Measurements from ENCODE around the gene ANKRD63. TPM values are rescaled to one million over a fixed set of nuclear protein-coding genes. Genes with fewer than 3 reads are reported as not detected.

ANKRD63 gene
- total RNA-seq, 1 experiment from 2014 or later: 0.72 TPM

GRCh38 chr15:40238532-40239403, 44.1 kb downstream of the ANKRD63 start, which contains the start of gene PAK6:
Gene PAK6, plus strand, starts transcription at chr15:40239063. Its CDS starts 25,723 bp downstream, at chr15:40264786.
- in situ Hi-C loops (cut with HindIII; ENCODE audit: low pct_unique_long_range_greater_than_20kb, low sequenced_read_pairs) (no loop called here), intact Hi-C loops (cut with micrococcal nuclease; ENCODE audit: unreplicated experiment) (no loop called here)
- TF ChIP-seq REST (IDR thresholded peaks at IDR 0.05; ENCODE audit: insufficient read depth in 1 of 2, low read depth in 2 of 2, low read length in 1 of 2) (no peak), TCF7L2 (IDR thresholded peaks at IDR 0.05; ENCODE audit: low read depth, low read length) (no peak), CTCF (IDR thresholded peaks at IDR 0.05) (no peak), SIN3A (IDR thresholded peaks at IDR 0.05; ENCODE audit: borderline replicate concordance, insufficient read depth, low read depth, low read length) (no peak), POLR2AphosphoS5 (IDR thresholded peaks at IDR 0.05; ENCODE audit: low read depth, low read length) (no peak)
- Histone ChIP-seq H3K27me3 (ENCODE audit: control insufficient read depth, insufficient read depth, low read length) (no peaks in the 10 kb centered on the region), H3K36me3 (ENCODE audit: control insufficient read depth, insufficient read depth, low read length) (no peaks in the 10 kb centered on the region), H3K4me1 (ENCODE audit: control insufficient read depth, insufficient read depth, low read length) (peaks cover 16% of the 10 kb centered on the region), H3K27ac (ENCODE audit: low read length) (peak within 1 kb of the TSS; percentile 44), H3K9me3 (ENCODE audit: control insufficient read depth, insufficient read depth, low read depth, low read length) (no peaks in the 10 kb centered on the region), H3K4me3 (ENCODE audit: low read depth in 2 of 2, low read length in 2 of 2) (peak within 1 kb of the TSS; percentile 38 to 45)
- ATAC-seq: peak; percentile 81
- no TSS peak for BruUV-seq (replicated peaks)
- no peak for DNase-seq (ENCODE audit: low read depth, low spot score)
- CTCF ChIA-PET: interaction anchor here (0.7 to 1.9 kb wide), 5 partner anchors 21 to 132 kb away, joined by 3 to 9 read pairs (median 3); no protein-coding TSS in a partner anchor
- POLR2A ChIA-PET: interaction anchor here (0.6 kb wide), 2 partner anchors 160 to 251 kb away, joined by 3 read pairs; no protein-coding TSS in a partner anchor

- ChIA-PET CTCF (no interaction called here), POLR2A (no interaction called here)
- DNase-seq (ENCODE audit: low read depth, low spot score) (no peak), ATAC-seq (no peak)
- H3K27ac ChIP-seq (ENCODE audit: low read length): no peak overlapping the region
- no peaks in the 10 kb centered on the region for H3K27me3 ChIP-seq (ENCODE audit: control insufficient read depth, insufficient read depth, low read length)
- TF ChIP-seq REST (IDR thresholded peaks at IDR 0.05; ENCODE audit: insufficient read depth in 1 of 2, low read depth in 2 of 2, low read length in 1 of 2) (no peak), TCF7L2 (IDR thresholded peaks at IDR 0.05; ENCODE audit: low read depth, low read length) (no peak), POLR2AphosphoS5 (IDR thresholded peaks at IDR 0.05; ENCODE audit: low read depth, low read length) (no peak), CTCF (IDR thresholded peaks at IDR 0.05) (no peak), SIN3A (IDR thresholded peaks at IDR 0.05; ENCODE audit: borderline replicate concordance, insufficient read depth, low read depth, low read length) (no peak)
- no peaks in the 10 kb centered on the region for H3K36me3 ChIP-seq (ENCODE audit: control insufficient read depth, insufficient read depth, low read length)
- BruUV-seq (replicated peaks): no TSS peak
- intact Hi-C loops (cut with micrococcal nuclease; ENCODE audit: unreplicated experiment): no loop called here
- H3K4me1 ChIP-seq (ENCODE audit: control insufficient read depth, insufficient read depth, low read length): peaks cover 16% of the 10 kb centered on the region
- H3K4me3 ChIP-seq (ENCODE audit: low read depth in 2 of 2, low read length in 2 of 2): no peak overlapping the region
- in situ Hi-C loops (cut with HindIII; ENCODE audit: low pct_unique_long_range_greater_than_20kb, low sequenced_read_pairs): no loop called here
- no peaks in the 10 kb centered on the region for H3K9me3 ChIP-seq (ENCODE audit: control insufficient read depth, insufficient read depth, low read depth, low read length)
Measured at GRCh38 chr15:40235201-40235885, 47.5 kb downstream of the ANKRD63 start.
